Measurements from ENCODE around the gene ILKAP. TPM values are rescaled to one million over a fixed set of nuclear protein-coding genes. Genes with fewer than 3 reads are reported as not detected.

The ILKAP gene
- total RNA-seq, 1 experiment from 2014 or later = 41.5 TPM

GRCh38 chr2:238247002-238247822, 43.7 kb upstream of the ILKAP start:
- no peak overlapping the region for H2AK5ac ChIP-seq (ENCODE audit: insufficient read length, low read length)
- H2BK5ac ChIP-seq (ENCODE audit: insufficient read length, low read length) = no peak overlapping the region
- H3K27me3 ChIP-seq (ENCODE audit: insufficient read depth, low read length) = no peaks in the 10 kb centered on the region
- no peak overlapping the region for H3K18ac ChIP-seq (ENCODE audit: insufficient read length, low read depth, low read length)
- no peak for DNase-seq
- H3K27ac ChIP-seq (ENCODE audit: insufficient read length, low read depth, low read length) = no peak overlapping the region
- no peak overlapping the region for H3K9ac ChIP-seq (ENCODE audit: extremely low read depth, insufficient read length, low read length)
- H3K4me1 Mint-ChIP-seq = peaks cover 4 to 10% of the 10 kb centered on the region in 2 experiments
- H2BK20ac ChIP-seq (ENCODE audit: low read depth, low read length, poor library complexity, severe bottlenecking) = no peak overlapping the region
- no peak overlapping the region for H2AFZ ChIP-seq (ENCODE audit: low read length)
- no peak overlapping the region for H2BK15ac ChIP-seq (ENCODE audit: low read depth, low read length)
- H4K5ac ChIP-seq (ENCODE audit: insufficient read length, low read depth, low read length) = no peak overlapping the region
- H3T11ph ChIP-seq (ENCODE audit: low read length) = no peak overlapping the region
- no peaks in the 10 kb centered on the region for H4K20me1 ChIP-seq (ENCODE audit: control insufficient read depth, insufficient read depth, insufficient read length)
- no peak for TF ChIP-seq CTCF (conservative IDR thresholded peaks at IDR 0.05)
- peaks cover 6% of the 10 kb centered on the region for H3K27me3 Mint-ChIP-seq (ENCODE audit: low read depth)
- no peaks in the 10 kb centered on the region for H3K9me3 ChIP-seq (ENCODE audit: control insufficient read depth, low read depth, low read length)
- no peak overlapping the region for H3K23ac ChIP-seq (ENCODE audit: insufficient read length, low read depth, low read length)
- H3K4me1 ChIP-seq (ENCODE audit: insufficient read depth, low read length) = peaks cover 3% of the 10 kb centered on the region; the same call in 1 of the 2 replicates
- H4K91ac ChIP-seq (ENCODE audit: insufficient read length, low read depth, low read length) = no peak overlapping the region
- no peak overlapping the region for H3K4ac ChIP-seq (ENCODE audit: low read depth, low read length)
- no peak overlapping the region for H3K4me2 ChIP-seq (ENCODE audit: insufficient read depth, insufficient read length, low read length)
- H3K14ac ChIP-seq (ENCODE audit: insufficient read depth, low read length) = no peak overlapping the region
- H3K56ac ChIP-seq (ENCODE audit: insufficient read length, low read depth, low read length) = no peak overlapping the region
- peak overlapping the region in 2 of 3 experiments; percentile 68 to 87; a peak in 2 of 7 replicates for H3K27ac Mint-ChIP-seq
- H3K23me2 ChIP-seq (ENCODE audit: insufficient read length, low read depth, low read length, poor library complexity, severe bottlenecking) = no peaks in the 10 kb centered on the region
- WGBS (ENCODE audit: extremely low coverage, insufficient read length, low lambda C conversion rate) = no CpG with 5 or more reads among the region's 13 CpGs
- no peaks in the 10 kb centered on the region for H3K79me2 ChIP-seq (ENCODE audit: insufficient read depth, low read length)
- no peaks in the 10 kb centered on the region for H3K79me1 ChIP-seq (ENCODE audit: insufficient read depth, low read depth, low read length, poor library complexity, severe bottlenecking)
- H3K4me3 Mint-ChIP-seq = no peak overlapping the region
- peaks cover 11 to 31% (median 14%) of the 10 kb centered on the region in 3 experiments for H3K36me3 Mint-ChIP-seq (ENCODE audit: insufficient read depth in 1 of 3, low read depth in 3 of 3)
- H2BK120ac ChIP-seq (ENCODE audit: low read depth, low read length, poor library complexity, severe bottlenecking) = no peak overlapping the region
- no peaks in the 10 kb centered on the region; a peak in 1 of 5 replicates for H3K9me3 Mint-ChIP-seq
- H2BK12ac ChIP-seq (ENCODE audit: insufficient read length, low read depth, low read length) = no peak overlapping the region
- no peak overlapping the region for H4K8ac ChIP-seq (replicated peaks; ENCODE audit: insufficient read length, low read depth, low read length)

All from H9 (cell line).